B cell (primary cell): ENCODE results near the gene SCN3B. TPM values are rescaled to one million over a fixed set of nuclear protein-coding genes. Genes with fewer than 3 reads are reported as not detected.

Experiments
- ATAC-seq: fragments of 200-7000 bp; cut with Tn5 transposase; one replicate; pipeline ENCODE4 v1.10.0; 2021; ENCODE audit warnings: low read depth, mild to moderate bottlenecking, moderate number of reproducible peaks, moderate library complexity
- CTCF ChIA-PET: fragments of 350-600 bp; sonication (Branson Sonifier 250); formaldehyde crosslinking; loops from one replicate; lab custom pipeline; 2021; ENCODE audit warnings: antibody characterized with exemption, inconsistent platforms; lab: Charles Lee
- POLR2A ChIA-PET: fragments of 350-600 bp; sonication (Branson Sonifier 250); formaldehyde crosslinking; loops from one replicate; lab custom pipeline; 2021; ENCODE audit warnings: antibody characterized with exemption; lab: Charles Lee
- DNase-seq: peaks from one replicate; pipeline ENCODE4 v3.0.0; 2013
- H2AFZ ChIP-seq: 2 replicates; pipeline ENCODE4 v1.6.1; 2012; ENCODE audit warnings: mild to moderate bottlenecking, low read depth, low read length; ENCODE audit not compliant: insufficient read depth, poor library complexity, severe bottlenecking
- H3K27ac ChIP-seq, 2 donors: 1 replicate in 1 of 2; 2 replicates in 1 of 2; pipeline ENCODE4 v1.5.1; 2012 to 2013; ENCODE audit warnings: low read length in 2 of 2, mild to moderate bottlenecking in 2 of 2, moderate library complexity in 1 of 2
- H3K27me3 ChIP-seq, 4 experiments: fragments of 200-600 bp in 1 of 4; sonication (generic) in 1 of 4; replicated peaks in 1 of 4; 1 replicate in 2 of 4; 2 replicates in 2 of 4; pipeline versions ENCODE4 v1.6.1 to v1.7.0; 2013 to 2016; ENCODE audit warnings: low read length in 3 of 4, mild to moderate bottlenecking in 2 of 4, mixed read lengths in 1 of 4, moderate library complexity in 1 of 4; ENCODE audit not compliant: insufficient read depth in 4 of 4, control insufficient read depth in 3 of 4; ENCODE audit errors: control extremely low read depth in 1 of 4
- H3K36me3 ChIP-seq, 2 experiments: replicated peaks in 1 of 2; 1 replicate in 1 of 2; 2 replicates in 1 of 2; pipeline versions ENCODE4 v1.6.1 to v1.7.1; 2013; ENCODE audit warnings: low read length in 1 of 2; ENCODE audit not compliant: insufficient read depth in 2 of 2, control insufficient read depth in 1 of 2; ENCODE audit errors: control extremely low read depth in 1 of 2, extremely low read depth in 1 of 2
- H3K4me1 ChIP-seq, 2 donors: fragments of 200-600 bp in 1 of 2; sonication (generic) in 1 of 2; 1 replicate in 1 of 2; 2 replicates in 1 of 2; pipeline versions ENCODE4 v1.5.1 to v1.6.1; 2013 to 2017; ENCODE audit warnings: low read length in 2 of 2; ENCODE audit not compliant: control insufficient read depth in 2 of 2, insufficient read depth in 2 of 2
- H3K4me2 ChIP-seq: replicated peaks from 2 replicates; pipeline ENCODE3; 2012; ENCODE audit warnings: mild to moderate bottlenecking, low read depth, low read length; ENCODE audit not compliant: poor library complexity, severe bottlenecking
- H3K4me3 ChIP-seq, 5 experiments: fragments of 200-600 bp in 1 of 5; sonication (generic) in 1 of 5; 1 replicate in 3 of 5; 2 replicates in 2 of 5; pipeline versions ENCODE4 v1.5.1 to v1.7.0; 2011 to 2016; ENCODE audit warnings: low read length in 4 of 5, mild to moderate bottlenecking in 4 of 5, low read depth in 2 of 5, control low read depth in 1 of 5, moderate library complexity in 1 of 5; ENCODE audit not compliant: insufficient read depth in 1 of 5; ENCODE audit errors: control extremely low read depth in 1 of 5, extremely low read depth in 1 of 5
- H3K79me2 ChIP-seq: fragments of 200-600 bp; sonication (generic); one replicate; pipeline ENCODE4 v1.6.0; 2016; ENCODE audit warnings: low read length; ENCODE audit not compliant: control insufficient read depth, insufficient read depth
- H3K9ac ChIP-seq: fragments of 200-600 bp; sonication (generic); 2 replicates; pipeline ENCODE4 v1.6.1; 2017; ENCODE audit warnings: mild to moderate bottlenecking, low read length, moderate library complexity
- H3K9me3 ChIP-seq, 3 donors: one replicate each; pipeline versions ENCODE4 v1.6.1 to v1.7.1; 2013; ENCODE audit warnings: low read length in 2 of 3; ENCODE audit not compliant: control insufficient read depth in 2 of 3, insufficient read depth in 1 of 3; ENCODE audit errors: control extremely low read depth in 1 of 3
- H4K20me1 ChIP-seq: 2 replicates; pipeline ENCODE4 v1.6.0; 2012; ENCODE audit warnings: mild to moderate bottlenecking, low read length; ENCODE audit not compliant: insufficient read depth, control insufficient read depth, poor library complexity, severe bottlenecking
- H3K27ac Mint-ChIP-seq: one replicate; pipeline ENCODE4 v1.8.0; 2021; ENCODE audit warnings: mixed read lengths
- H3K27me3 Mint-ChIP-seq: one replicate; pipeline ENCODE4 v1.8.0; 2021; ENCODE audit warnings: mixed read lengths
- H3K4me1 Mint-ChIP-seq: one replicate; pipeline ENCODE4 v1.8.0; 2021; ENCODE audit warnings: mixed read lengths
- H3K4me3 Mint-ChIP-seq: one replicate; pipeline ENCODE4 v1.8.0; 2021; ENCODE audit warnings: mixed read lengths
- H3K9me3 Mint-ChIP-seq: one replicate; pipeline ENCODE4 v1.8.0; 2022; ENCODE audit warnings: mixed read lengths; ENCODE audit not compliant: insufficient read depth
- CTCF ChIP-seq: fragments of 200-600 bp; IDR thresholded peaks from one replicate; pipeline ENCODE4 v1.8.0; 2022; ENCODE audit warnings: antibody characterized with exemption, mild to moderate bottlenecking
- EZH2 ChIP-seq: IDR thresholded peaks from 2 replicates; pipeline ENCODE4 v1.6.1; 2012; ENCODE audit warnings: borderline replicate concordance, low read depth, mild to moderate bottlenecking, moderate library complexity, low read length; ENCODE audit not compliant: insufficient read depth, poor library complexity, severe bottlenecking
- WGBS: methylation state at CpG from one replicate; pipeline ENCODE4 v1.1.5; 2013; ENCODE audit warnings: missing lambda C conversion rate; ENCODE audit not compliant: insufficient coverage; 5-methylcytosine and 5-hydroxymethylcytosine counted together
- intact Hi-C: fragments of 100-400 bp; cut with micrococcal nuclease; formaldehyde crosslinking; loops from one replicate; pipeline ENCODE4 v1.10.0; 2022
- polyA plus RNA-seq: library from polyadenylated mRNA; depleted of rRNA; stranded (reverse); fragments of >200 nt; gene quantifications from 2 replicates; pipeline ENCODE4 v1.2.3, GENCODE V29; 2012
- total RNA-seq, 2 donors: library from RNA; stranded (reverse); fragments of 120-200 nt in 1 of 2; gene quantifications; 1 replicate in 1 of 2; 2 replicates in 1 of 2; pipeline versions ENCODE4 v1.2.3 to v1.2.4, GENCODE V29; 2013 to 2022

SCN3B gene
- total and polyA plus RNA-seq, 2 donors (not counting 1 experiment from before 2014, with no cell fraction given): not detected

DNA sequence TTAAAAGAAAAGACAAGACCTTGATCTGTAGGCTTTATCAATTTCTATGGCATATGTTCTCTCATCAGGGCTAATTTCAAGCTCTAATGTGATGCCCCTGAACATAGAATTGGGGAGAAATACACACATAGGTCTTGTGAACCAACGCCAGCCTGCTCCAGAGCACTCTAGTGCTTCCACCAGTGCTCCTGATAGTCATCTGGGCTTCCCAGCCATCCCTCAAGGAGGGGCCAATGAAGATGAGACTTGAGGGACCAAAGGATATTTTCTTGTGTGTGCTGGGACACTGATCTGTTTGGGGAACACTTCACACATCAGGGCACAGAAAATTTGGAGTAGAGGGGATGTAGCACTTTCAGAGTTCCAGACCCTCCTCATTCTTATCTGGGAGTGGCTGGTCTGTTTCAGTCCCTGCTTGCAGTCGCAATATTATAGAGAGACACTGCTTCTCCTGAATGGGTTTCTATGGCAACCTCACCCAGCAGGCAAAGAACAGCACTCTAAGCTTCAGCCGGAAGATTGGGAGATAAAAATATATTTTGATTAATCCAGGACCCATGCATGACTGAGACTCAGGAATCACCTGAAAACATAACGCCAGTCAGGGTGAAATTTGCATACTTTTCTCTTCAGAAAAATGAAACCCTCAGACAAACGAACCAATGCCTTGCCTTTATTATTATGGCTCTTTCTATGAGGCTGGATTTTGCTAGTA lies 28.4 kb upstream of the SCN3B start:
- Mint-ChIP-seq H3K9me3 (no peaks in the 10 kb centered on the region), H3K27me3 (peaks cover 26% of the 10 kb centered on the region), H3K4me1 (no peaks in the 10 kb centered on the region), H3K4me3 (no peak overlapping the region), H3K27ac (no peak overlapping the region)
- peaks cover 0 to 4% (median 1%) of the 10 kb centered on the region in 4 experiments for H3K27me3 ChIP-seq
- no peaks in the 10 kb centered on the region for H3K36me3 ChIP-seq
- no peaks in the 10 kb centered on the region for H3K79me2 ChIP-seq
- no peak overlapping the region for H2AFZ ChIP-seq
- H3K9ac ChIP-seq: no peak overlapping the region
- ATAC-seq (no peak), DNase-seq (no peak)
- TF ChIP-seq CTCF (no peak), EZH2 (no peak)
- peaks cover 0 to 5% (median 0%) of the 10 kb centered on the region in 3 donors for H3K9me3 ChIP-seq
- no peak overlapping the region for H3K4me2 ChIP-seq
- intact Hi-C loops: no loop called here
- H3K4me3 ChIP-seq: no peak overlapping the region
- H3K4me1 ChIP-seq: no peaks in the 10 kb centered on the region
- ChIA-PET CTCF (no interaction called here), POLR2A (no interaction called here)
- WGBS: 65% methylated on average over 3 of the region's 5 CpGs
- no peaks in the 10 kb centered on the region for H4K20me1 ChIP-seq
- no peak overlapping the region for H3K27ac ChIP-seq

DNA sequence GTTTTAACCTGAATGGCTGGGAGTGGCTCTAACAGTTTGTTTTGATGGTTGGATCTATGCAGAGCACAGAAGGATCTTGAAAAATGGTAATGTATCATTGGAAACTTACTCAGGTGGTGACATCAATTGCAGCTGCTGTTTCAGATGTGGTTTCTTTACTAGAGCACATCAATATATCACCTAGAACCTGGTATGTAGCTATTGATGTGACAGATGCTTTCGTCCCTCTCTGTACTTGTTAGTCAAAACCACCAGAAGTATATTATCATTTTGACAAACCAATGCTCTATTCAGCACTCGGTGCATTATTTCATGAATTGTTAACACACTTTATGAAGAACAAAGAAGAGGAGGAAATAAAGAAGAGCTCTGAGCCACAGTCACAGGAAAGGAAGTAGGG lies 26.6 kb upstream of the SCN3B start:
- Histone ChIP-seq H3K4me2 (no peak overlapping the region), H3K36me3 (no peaks in the 10 kb centered on the region), H3K4me3 (no peak overlapping the region), H3K9ac (no peak overlapping the region), H2AFZ (no peak overlapping the region), H4K20me1 (no peaks in the 10 kb centered on the region), H3K9me3 (peaks cover 0 to 5% (median 0%) of the 10 kb centered on the region in 3 donors), H3K4me1 (no peaks in the 10 kb centered on the region), H3K27ac (no peak overlapping the region), H3K27me3 (no peaks in the 10 kb centered on the region), H3K79me2 (no peaks in the 10 kb centered on the region)
- peaks cover 24% of the 10 kb centered on the region for H3K27me3 Mint-ChIP-seq
- ChIA-PET POLR2A (no interaction called here), CTCF (no interaction called here)
- ATAC-seq: no peak
- H3K9me3 Mint-ChIP-seq: no peaks in the 10 kb centered on the region
- no peak overlapping the region for H3K4me3 Mint-ChIP-seq
- no CpG with 5 or more reads among the region's 2 CpGs for WGBS
- no peak overlapping the region for H3K27ac Mint-ChIP-seq
- intact Hi-C loops: no loop called here
- no peak for TF ChIP-seq CTCF
- H3K4me1 Mint-ChIP-seq: no peaks in the 10 kb centered on the region
- no peak for DNase-seq
